ENCODE measurements around the gene ZNF512.
"Not testable (repeated sequence)": the region's sequence is repeated elsewhere in the genome, so short reads cannot be mapped to it uniquely, and the experiment has no call there.

The ZNF512 gene

DNA sequence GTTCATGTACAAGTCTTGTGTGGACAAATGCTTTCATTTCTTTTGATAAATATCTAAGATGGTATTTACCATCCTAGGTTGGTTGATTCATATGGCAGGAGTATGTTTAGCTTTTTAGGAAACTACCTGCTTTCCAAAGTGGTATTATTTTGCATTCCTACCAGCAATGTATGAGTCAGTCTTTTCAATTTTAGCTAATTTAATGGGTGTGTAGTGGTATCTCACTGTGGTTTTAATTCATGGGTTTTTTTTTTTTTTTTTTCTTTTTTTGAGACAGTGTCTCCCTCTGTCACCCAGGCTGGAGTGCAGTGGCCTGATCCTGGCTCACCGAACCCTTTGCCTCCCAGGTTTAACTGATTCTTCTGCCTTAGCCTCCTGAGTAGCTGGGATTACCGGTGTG, 4.2 kb downstream of the ZNF512 start:
- TF ChIP-seq, protein P1, sequence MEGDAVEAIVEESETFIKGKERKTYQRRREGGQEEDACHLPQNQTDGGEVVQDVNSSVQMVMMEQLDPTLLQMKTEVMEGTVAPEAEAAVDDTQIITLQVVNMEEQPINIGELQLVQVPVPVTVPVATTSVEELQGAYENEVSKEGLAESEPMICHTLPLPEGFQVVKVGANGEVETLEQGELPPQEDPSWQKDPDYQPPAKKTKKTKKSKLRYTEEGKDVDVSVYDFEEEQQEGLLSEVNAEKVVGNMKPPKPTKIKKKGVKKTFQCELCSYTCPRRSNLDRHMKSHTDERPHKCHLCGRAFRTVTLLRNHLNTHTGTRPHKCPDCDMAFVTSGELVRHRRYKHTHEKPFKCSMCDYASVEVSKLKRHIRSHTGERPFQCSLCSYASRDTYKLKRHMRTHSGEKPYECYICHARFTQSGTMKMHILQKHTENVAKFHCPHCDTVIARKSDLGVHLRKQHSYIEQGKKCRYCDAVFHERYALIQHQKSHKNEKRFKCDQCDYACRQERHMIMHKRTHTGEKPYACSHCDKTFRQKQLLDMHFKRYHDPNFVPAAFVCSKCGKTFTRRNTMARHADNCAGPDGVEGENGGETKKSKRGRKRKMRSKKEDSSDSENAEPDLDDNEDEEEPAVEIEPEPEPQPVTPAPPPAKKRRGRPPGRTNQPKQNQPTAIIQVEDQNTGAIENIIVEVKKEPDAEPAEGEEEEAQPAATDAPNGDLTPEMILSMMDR (conservative IDR thresholded peaks at IDR 0.05): no peak
- no peak overlapping the region for H3K27ac ChIP-seq

DNA sequence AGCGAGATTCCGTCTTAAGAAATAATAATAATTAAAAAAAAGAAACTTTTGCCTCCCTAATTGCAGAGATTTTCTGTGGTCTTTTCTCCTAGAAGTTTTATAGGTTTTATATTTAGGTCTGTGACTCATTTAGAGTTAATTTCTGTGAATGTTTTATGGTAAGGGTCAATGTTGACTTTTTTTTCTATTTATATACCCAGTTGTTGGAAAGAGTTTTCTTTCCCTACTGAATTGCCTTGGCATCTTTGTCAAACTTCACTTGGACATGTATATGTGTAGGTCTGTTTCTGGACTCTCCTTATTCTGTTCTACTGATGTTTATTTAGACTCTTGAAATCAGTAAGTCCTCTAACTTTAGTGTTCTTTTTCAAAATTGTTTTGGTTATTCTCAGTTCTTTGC, 5.5 kb downstream of the ZNF512 start:
- TF ChIP-seq, protein P1 (conservative IDR thresholded peaks at IDR 0.05): no peak
- no peak overlapping the region for H3K27ac ChIP-seq

DNA sequence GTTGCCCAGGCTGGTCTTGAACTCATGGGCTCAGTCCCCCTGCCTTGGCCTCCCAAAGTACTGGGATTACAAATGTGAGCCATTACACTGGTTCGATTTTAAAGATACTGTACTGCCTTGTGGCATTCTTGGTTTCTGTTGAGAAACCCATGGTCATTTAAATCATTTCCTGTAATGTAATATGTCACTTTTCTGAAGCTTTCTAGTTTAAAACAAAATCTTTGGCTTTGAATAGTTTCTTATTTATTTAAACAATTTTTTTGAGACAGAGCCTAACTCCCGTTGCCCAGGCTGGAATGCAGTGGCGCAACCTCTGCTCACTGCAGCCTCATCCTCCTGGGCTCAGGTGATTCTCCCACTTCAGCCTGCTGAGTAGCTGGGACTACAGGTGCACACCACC, 8.9 kb downstream of the ZNF512 start:
- TF ChIP-seq, protein P1 (conservative IDR thresholded peaks at IDR 0.05): no peak
- H3K27ac ChIP-seq: no peak overlapping the region

DNA sequence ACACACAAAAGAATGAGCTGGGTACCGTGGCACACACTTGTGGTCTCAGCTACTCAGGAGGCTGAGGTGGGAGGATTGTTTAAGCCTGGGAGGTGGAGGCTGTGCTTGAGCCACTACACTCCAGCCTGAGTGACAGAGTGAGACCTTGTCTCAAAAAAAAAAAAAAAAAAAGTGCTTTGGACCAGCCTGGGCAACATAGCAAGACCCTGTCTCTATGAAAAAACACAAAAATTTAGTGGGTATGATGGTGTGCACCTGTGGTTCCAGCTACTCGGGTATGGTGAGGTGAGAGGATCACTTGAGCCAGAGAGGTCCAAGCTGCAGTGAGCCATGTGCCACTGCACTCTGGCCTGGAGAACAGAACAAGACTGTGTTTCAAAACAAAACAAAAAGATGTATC, 10.4 kb downstream of the ZNF512 start:
- H3K27ac ChIP-seq: no peak overlapping the region
- TF ChIP-seq, protein P1 (conservative IDR thresholded peaks at IDR 0.05): no peak

DNA sequence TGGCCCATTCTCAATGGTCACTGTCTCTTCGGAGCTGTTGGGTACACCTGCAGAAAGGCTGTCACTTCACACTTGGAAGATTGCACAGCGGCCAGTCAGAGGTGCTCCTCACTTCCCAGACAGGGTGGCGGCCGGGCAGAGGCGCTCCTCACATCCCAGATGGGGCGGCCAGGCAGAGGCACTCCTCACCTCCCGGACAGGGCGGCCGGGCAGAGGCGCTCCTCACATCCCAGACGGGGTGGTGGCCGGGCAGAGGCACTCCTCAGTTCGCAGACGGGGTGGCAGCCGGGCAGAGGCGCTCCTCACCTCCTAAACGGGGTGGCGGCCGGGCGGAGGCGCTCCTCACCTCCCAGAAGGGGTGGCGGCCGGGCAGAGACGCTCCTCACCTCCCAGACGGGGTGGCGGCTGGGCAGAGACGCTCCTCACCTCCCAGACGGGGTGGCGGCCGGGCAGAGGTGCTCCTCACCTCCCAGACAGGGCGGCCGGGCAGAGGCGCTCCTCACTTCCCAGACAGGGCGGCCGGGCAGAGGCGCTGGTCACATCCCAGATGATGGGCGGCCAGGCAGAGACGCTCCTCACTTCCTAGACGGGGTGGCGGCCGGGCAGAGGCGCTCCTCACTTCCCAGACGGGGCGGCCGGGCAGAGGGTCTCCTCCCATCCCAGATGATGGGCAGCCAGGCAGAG, 11.3 kb downstream of the ZNF512 start:
- H3K27ac ChIP-seq: not testable (repeated sequence)

DNA sequence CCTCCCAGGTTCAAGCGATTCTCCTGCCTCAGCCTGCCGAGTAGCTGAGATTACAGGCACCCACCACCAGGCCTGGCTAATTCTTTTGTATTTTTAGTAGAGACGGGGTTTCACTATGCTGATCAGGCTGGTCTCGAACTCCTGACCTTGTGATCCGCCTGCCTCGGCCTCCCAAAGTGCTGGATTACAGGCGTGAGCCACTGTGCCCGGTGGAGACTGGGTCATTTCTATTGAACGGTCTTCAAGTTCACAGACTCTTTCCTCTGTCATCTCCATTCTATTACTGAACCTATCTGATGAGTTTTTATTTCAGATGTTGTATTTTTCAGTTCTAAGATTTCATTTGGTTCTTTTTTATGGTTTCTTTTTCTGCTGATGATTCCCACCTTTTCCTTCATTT, 12.6 kb downstream of the ZNF512 start:
- peak overlapping the region; percentile 91 for H3K27ac ChIP-seq

DNA sequence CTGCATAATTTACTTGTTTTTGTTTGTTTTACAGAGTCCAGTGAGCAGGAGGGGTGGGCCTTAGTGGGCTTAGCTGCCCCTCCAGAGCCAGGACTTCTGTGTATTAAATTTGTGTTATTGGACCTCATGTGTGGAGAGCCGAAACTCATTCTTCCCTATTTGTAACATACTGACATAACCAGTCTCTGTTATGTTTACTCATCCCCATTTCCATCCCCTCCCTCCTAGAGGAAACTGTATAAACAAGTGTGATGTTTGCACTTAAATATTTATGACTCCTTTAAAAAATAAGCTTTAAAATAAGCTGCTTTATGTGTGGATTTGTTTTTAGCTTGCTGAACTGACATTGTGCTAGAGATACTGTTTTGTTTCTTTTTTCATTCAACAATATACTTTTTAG, 13.8 kb downstream of the ZNF512 start:
- TF ChIP-seq, protein P1 (conservative IDR thresholded peaks at IDR 0.05): no peak
- H3K27ac ChIP-seq: peak overlapping the region; percentile 91

DNA sequence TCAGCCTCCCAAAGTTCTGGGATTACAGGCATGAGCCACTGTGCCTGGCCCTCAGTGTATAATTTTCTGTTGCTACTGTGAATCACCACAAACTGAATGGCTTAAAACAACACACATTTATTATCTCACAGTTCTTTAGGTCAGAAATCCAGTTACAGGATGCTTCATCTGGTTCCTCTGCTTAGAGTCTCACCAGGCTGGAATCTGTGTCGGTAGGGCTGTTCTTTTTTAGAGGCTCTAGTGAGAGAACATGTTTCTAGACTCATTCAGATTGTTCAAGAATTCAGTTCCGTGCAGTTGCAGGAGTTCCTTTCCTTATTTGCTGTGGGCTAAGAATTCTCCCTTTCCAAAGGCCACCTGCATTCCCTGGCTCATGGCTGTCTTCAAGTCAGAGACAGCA, 23.8 kb downstream of the ZNF512 start:
- TF ChIP-seq, protein P1 (conservative IDR thresholded peaks at IDR 0.05): no peak
- H3K27ac ChIP-seq: no peak overlapping the region

DNA sequence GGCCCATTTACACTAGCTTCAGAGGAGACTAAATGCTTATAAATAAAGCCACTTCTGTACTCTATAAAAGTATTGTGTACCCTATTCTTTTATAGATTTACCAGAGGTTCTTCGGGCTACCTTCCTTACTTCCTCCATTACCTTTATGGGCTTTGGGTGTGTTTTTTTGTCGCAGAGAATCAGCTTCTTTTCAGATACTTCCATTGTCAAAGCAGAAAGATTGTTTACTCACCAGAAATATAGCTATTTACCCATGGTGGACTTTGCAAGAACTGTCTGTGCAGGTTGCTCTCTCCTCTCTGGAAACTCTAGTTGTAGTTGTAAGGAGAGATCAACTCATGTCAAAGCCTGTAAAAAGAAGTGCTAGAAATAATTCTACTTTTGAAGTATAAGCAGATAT, 31.1 kb downstream of the ZNF512 start:
- peak overlapping the region; percentile 60 for H3K27ac ChIP-seq
- TF ChIP-seq, protein P1 (conservative IDR thresholded peaks at IDR 0.05): no peak
